NCI-H2081 (cell line): ENCODE measurements around the gene BLOC1S3.

Experiments used
- DNase-seq, 2 experiments: peaks; one replicate each; lab custom pipeline; 2025; lab: John Stamatoyannopoulos, UW

Gene BLOC1S3

GRCh38 chr19:45178262-45179071 is at the start of gene BLOC1S3:
Gene BLOC1S3, plus strand, starts transcription at chr19:45178784. Its CDS starts 513 bp downstream, at chr19:45179297.
- DNase-seq: peak; percentile 100

GRCh38 chr19:45128806-45129205 is 49.8 kb upstream of the BLOC1S3 start:
- no peak for DNase-seq

- no peak for DNase-seq
These were observed 48.3 kb upstream of the BLOC1S3 start for GRCh38 chr19:45130236-45130635.

- peak; percentile 95 to 98 for DNase-seq
These were observed 47.5 kb upstream of the BLOC1S3 start for GRCh38 chr19:45130888-45131615.

- DNase-seq: no peak
These were observed 44.9 kb upstream of the BLOC1S3 start for GRCh38 chr19:45133661-45134060.

GRCh38 chr19:45135176-45135885 is 43.3 kb upstream of the BLOC1S3 start:
- no peak for DNase-seq

GRCh38 chr19:45136507-45137178 is 41.9 kb upstream of the BLOC1S3 start:
- peak in 1 of 2 experiments; percentile 29 for DNase-seq

- peak; percentile 88 to 95 for DNase-seq
These were observed 41.3 kb upstream of the BLOC1S3 start for GRCh38 chr19:45137179-45137761.

- peak in 1 of 2 experiments; percentile 30 for DNase-seq
These were observed 40.3 kb upstream of the BLOC1S3 start for GRCh38 chr19:45138303-45138751.

- DNase-seq: no peak
These were observed 39.1 kb upstream of the BLOC1S3 start for GRCh38 chr19:45139286-45140143.

- no peak for DNase-seq
These were observed 38.5 kb upstream of the BLOC1S3 start for GRCh38 chr19:45140144-45140503.

GRCh38 chr19:45140533-45140932 is 38.1 kb upstream of the BLOC1S3 start:
- no peak for DNase-seq

GRCh38 chr19:45141203-45141900 is 37.2 kb upstream of the BLOC1S3 start:
- DNase-seq: no peak

GRCh38 chr19:45142016-45142725 is 36.4 kb upstream of the BLOC1S3 start:
- no peak for DNase-seq

- no peak for DNase-seq
These were observed 35.9 kb upstream of the BLOC1S3 start for GRCh38 chr19:45142726-45143110.

GRCh38 chr19:45144431-45145269 is 33.9 kb upstream of the BLOC1S3 start:
- DNase-seq: no peak

GRCh38 chr19:45145270-45146189 is 33.1 kb upstream of the BLOC1S3 start:
- no peak for DNase-seq
